Chondrocyte (in vitro differentiated cells): ENCODE measurements around the gene FAM200B. TPM values are rescaled to one million over a fixed set of nuclear protein-coding genes. Genes with fewer than 3 reads are reported as not detected.
A peak's percentile ranks its signal among the peaks of the same experiment; 100 is the strongest.

Source experiments
- DNase-seq: peaks from one replicate; pipeline ENCODE4 v3.0.0; 2021; ENCODE audit warnings: mixed read lengths, low spot score
- H3K27ac Mint-ChIP-seq: one replicate; pipeline ENCODE4 v1.8.0; 2021; ENCODE audit warnings: mild to moderate bottlenecking, moderate library complexity, mixed read lengths; ENCODE audit not compliant: unreplicated experiment
- H3K27me3 Mint-ChIP-seq: 2 replicates; pipeline ENCODE4 v1.8.0; 2021; ENCODE audit warnings: low read depth, mixed read lengths
- H3K36me3 Mint-ChIP-seq: 2 replicates; pipeline ENCODE4 v1.8.0; 2021; ENCODE audit warnings: low read depth, mixed read lengths
- H3K4me1 Mint-ChIP-seq: 2 replicates; pipeline ENCODE4 v1.8.0; 2021; ENCODE audit warnings: low read depth, mild to moderate bottlenecking, mixed read lengths
- H3K4me3 Mint-ChIP-seq: one replicate; pipeline ENCODE4 v1.8.0; 2021; ENCODE audit warnings: mild to moderate bottlenecking, moderate library complexity, mixed read lengths; ENCODE audit not compliant: unreplicated experiment
- H3K9me3 Mint-ChIP-seq: 2 replicates; pipeline ENCODE4 v1.8.0; 2021; ENCODE audit warnings: low read depth, mixed read lengths
- CTCF ChIP-seq: fragments of 200-600 bp; sonication (generic); IDR thresholded peaks from 2 replicates; pipeline ENCODE4 v1.5.0; 2021; ENCODE audit warnings: antibody characterized with exemption, mild to moderate bottlenecking, moderate library complexity
- total RNA-seq: library from RNA; stranded (reverse); gene quantifications from 3 replicates; pipeline ENCODE4 v1.2.1, GENCODE V29; 2021

Gene FAM200B
- total RNA-seq, 1 donor from 2014 or later: 31.8 TPM

- H3K4me1 Mint-ChIP-seq: peaks cover 61% of the 10 kb centered on the region
- peak overlapping the region; percentile 99 for H3K4me3 Mint-ChIP-seq
- no peak for TF ChIP-seq CTCF
- peak overlapping the region; percentile 100 for H3K27ac Mint-ChIP-seq
- H3K9me3 Mint-ChIP-seq: no peaks in the 10 kb centered on the region
- no peaks in the 10 kb centered on the region for H3K27me3 Mint-ChIP-seq
- DNase-seq: no peak
- peaks cover 16% of the 10 kb centered on the region for H3K36me3 Mint-ChIP-seq
These were observed 865 bp downstream of the FAM200B start for GRCh38 chr4:15682242-15683142.

GRCh38 chr4:15683143-15683495 lies 1.5 kb downstream of the FAM200B start:
- Mint-ChIP-seq H3K9me3 (no peaks in the 10 kb centered on the region), H3K36me3 (peaks cover 18% of the 10 kb centered on the region), H3K4me3 (peak overlapping the region; percentile 99), H3K27me3 (no peaks in the 10 kb centered on the region), H3K27ac (peak overlapping the region; percentile 100), H3K4me1 (peaks cover 62% of the 10 kb centered on the region)
- no peak for TF ChIP-seq CTCF
- no peak for DNase-seq

- Mint-ChIP-seq H3K4me1 (peaks cover 67% of the 10 kb centered on the region), H3K4me3 (no peak overlapping the region), H3K27me3 (no peaks in the 10 kb centered on the region), H3K27ac (no peak overlapping the region), H3K9me3 (no peaks in the 10 kb centered on the region), H3K36me3 (peaks cover 24% of the 10 kb centered on the region)
- DNase-seq: no peak
- TF ChIP-seq CTCF: no peak
These were observed 2.9 kb downstream of the FAM200B start for GRCh38 chr4:15684498-15684897.

GRCh38 chr4:15688051-15688450 lies 6.4 kb downstream of the FAM200B start:
- Mint-ChIP-seq H3K4me1 (peaks cover 86% of the 10 kb centered on the region), H3K36me3 (peaks cover 21% of the 10 kb centered on the region), H3K27ac (peak overlapping the region; percentile 61), H3K27me3 (no peaks in the 10 kb centered on the region), H3K9me3 (no peaks in the 10 kb centered on the region), H3K4me3 (no peak overlapping the region)
- no peak for TF ChIP-seq CTCF
- no peak for DNase-seq

GRCh38 chr4:15689540-15689939 lies 7.9 kb downstream of the FAM200B start:
- H3K27me3 Mint-ChIP-seq: no peaks in the 10 kb centered on the region
- no peak for DNase-seq
- peak overlapping the region; percentile 94 for H3K27ac Mint-ChIP-seq
- peak overlapping the region; percentile 10 for H3K4me3 Mint-ChIP-seq
- peaks cover 82% of the 10 kb centered on the region for H3K4me1 Mint-ChIP-seq
- no peaks in the 10 kb centered on the region for H3K9me3 Mint-ChIP-seq
- TF ChIP-seq CTCF: no peak
- H3K36me3 Mint-ChIP-seq: peaks cover 21% of the 10 kb centered on the region
